Subcutaneous adipose tissue (tissue), 4 donors: Measurements from ENCODE around the gene DNAH11. TPM values are rescaled to one million over a fixed set of nuclear protein-coding genes. Genes with fewer than 3 reads are reported as not detected.

Experiments used
- total RNA-seq, 4 donors: library from RNA; depleted of rRNA; stranded (reverse); fragments of >200 nt; gene quantifications; one replicate each; pipeline ENCODE4 v1.1.0, GENCODE V29; 2016
- TF ChIP-seq, protein P1 (sequence below): fragments of 450-650 bp; IDR thresholded peaks from one replicate; pipeline ENCODE4 v1.5.1; 2016; ENCODE audit warnings: low read depth, mild to moderate bottlenecking, control low read depth, antibody characterized with exemption, moderate library complexity

DNAH11 gene
- total RNA-seq, 4 donors from 2014 or later, result 0.16 to 2.6 (median 0.86) TPM

DNA sequence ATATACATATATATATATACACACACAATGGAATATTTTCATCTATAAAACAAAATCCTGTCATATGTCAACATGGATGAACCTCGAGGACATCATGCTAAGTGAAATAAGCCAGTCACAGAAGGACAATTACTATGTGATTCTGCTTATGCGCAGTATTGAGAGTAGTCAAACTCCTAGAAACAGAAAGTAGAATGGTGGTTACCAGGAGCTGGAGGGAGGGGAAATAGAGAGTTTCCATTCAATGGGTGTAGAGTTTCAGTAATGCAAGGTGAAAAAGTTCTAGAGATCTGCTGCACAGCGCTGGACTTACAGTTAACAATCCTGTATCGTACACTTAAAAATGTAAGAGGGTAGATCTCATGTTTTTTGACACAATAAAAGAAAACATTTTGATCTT is 221.0 kb downstream of the DNAH11 start:
- TF ChIP-seq, protein P1, sequence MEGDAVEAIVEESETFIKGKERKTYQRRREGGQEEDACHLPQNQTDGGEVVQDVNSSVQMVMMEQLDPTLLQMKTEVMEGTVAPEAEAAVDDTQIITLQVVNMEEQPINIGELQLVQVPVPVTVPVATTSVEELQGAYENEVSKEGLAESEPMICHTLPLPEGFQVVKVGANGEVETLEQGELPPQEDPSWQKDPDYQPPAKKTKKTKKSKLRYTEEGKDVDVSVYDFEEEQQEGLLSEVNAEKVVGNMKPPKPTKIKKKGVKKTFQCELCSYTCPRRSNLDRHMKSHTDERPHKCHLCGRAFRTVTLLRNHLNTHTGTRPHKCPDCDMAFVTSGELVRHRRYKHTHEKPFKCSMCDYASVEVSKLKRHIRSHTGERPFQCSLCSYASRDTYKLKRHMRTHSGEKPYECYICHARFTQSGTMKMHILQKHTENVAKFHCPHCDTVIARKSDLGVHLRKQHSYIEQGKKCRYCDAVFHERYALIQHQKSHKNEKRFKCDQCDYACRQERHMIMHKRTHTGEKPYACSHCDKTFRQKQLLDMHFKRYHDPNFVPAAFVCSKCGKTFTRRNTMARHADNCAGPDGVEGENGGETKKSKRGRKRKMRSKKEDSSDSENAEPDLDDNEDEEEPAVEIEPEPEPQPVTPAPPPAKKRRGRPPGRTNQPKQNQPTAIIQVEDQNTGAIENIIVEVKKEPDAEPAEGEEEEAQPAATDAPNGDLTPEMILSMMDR, result no peak

DNA sequence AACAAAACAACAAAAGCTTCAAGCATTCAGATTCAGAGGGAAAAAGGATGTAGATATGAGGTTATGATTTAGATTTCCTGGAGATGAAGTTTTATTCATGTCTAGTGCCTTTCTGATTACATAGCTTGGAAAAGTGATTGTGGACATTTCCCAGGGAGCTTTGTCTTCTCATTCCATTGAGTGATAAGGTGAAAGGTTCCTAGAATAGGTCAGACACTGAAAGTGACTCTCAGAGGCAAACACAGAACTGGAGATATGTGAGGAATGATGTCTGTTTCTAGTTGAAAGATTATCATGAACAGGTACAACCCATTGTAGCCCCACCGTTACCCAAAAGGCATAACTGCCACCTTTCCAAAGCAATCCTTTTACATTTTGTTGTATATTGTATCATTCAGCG is 223.4 kb downstream of the DNAH11 start:
- TF ChIP-seq, protein P1, result no peak

DNA sequence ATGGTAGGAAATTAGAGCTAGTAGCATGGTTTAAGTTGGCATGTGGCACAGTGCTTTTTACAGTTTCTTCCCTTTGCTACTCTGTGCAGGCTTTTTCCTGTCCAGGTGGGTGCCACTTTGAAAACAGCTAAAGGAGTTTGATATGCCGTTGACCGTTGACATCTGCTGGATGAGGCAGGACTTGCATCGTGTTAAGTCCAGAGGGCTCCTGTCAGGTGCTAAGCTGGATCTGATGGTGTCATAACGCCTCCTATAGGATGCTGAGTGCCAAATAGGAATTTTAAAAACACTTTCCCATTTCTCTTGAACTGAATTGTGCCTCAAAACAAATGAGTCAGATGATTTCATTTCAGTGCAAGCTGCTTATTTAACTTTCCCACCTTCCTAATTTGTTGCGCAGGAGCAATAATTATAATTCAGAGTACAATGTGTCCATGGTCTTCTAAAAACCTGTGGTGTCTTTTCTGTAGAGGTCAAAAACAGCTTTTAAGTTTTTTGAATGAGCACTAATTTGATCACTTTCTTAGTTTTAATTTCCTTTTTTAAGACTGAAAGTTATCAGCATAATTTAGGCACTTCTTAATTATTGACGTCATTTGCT is 224.6 kb downstream of the DNAH11 start:
- TF ChIP-seq, protein P1, result no peak

DNA sequence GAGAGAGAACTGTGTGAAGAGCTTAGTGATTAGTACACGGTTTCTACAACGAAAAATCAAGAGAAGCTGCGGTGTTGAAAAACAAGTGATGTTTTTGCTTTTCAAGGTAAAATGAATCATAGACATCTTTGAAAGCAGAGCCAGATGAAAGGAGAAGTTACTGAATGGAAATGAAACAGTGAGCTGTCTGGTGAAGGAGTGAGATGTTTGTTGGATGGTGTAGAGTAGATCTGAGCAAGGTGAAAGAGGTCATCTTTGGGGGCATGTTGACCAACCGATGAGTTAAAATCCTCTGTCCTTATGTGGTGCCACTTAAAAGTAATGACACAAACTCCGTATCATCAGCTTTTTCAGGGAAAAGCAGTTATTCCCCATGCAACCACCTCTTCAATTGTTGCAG is 225.4 kb downstream of the DNAH11 start:
- TF ChIP-seq, protein P1, result no peak

DNA sequence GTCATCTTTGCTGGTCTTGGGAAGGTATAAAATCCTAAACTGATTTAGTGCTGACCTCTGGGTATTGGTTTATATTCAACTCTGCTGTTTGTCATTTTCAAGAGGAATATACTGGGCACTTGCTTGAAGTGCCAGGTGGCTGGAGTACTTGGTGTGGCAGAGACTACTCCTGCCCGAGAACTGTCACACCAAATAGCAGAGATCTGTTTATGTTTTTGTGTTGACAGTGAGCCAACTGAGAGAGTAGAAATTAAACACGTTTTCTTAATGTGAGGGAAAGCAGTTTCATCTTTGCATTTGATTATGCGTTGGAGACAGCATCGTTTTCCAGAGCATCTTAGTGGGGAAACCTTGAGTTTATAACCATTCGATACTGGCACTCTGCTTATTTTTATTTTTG is 228.4 kb downstream of the DNAH11 start:
- TF ChIP-seq, protein P1, result no peak

DNA sequence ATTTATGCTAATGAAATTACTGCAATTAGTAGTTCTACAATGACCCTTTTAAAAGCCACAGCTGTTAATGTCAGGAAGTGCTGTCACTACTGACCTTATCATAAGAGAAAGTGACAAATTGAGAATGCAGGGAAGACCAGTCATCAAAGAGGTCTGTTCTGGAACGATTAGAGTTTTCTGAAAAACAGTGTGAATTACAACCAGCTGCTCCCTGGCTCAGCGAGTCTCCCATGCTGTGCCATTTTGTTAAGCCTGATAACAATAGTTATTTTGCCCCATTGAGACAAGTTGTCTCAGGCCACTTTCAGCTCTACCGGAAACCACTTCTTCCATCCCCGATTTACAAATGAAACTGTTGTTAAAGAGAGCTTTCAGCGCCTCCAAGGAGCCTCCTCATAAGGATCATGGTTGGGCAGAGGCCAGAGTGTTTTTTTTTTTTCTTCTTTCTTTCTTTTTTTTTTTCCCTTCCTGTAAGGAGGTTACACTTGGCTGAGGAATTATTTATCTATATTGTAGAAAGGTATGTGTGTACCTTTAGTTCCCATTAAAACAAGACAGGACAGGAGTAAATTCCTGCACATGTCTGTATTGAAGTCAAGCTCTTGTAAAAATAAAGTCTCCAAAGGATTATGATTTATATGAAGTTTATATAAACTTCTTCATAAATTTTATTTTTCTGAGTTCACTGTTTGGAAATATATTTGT is 229.2 kb downstream of the DNAH11 start:
- TF ChIP-seq, protein P1, result no peak

DNA sequence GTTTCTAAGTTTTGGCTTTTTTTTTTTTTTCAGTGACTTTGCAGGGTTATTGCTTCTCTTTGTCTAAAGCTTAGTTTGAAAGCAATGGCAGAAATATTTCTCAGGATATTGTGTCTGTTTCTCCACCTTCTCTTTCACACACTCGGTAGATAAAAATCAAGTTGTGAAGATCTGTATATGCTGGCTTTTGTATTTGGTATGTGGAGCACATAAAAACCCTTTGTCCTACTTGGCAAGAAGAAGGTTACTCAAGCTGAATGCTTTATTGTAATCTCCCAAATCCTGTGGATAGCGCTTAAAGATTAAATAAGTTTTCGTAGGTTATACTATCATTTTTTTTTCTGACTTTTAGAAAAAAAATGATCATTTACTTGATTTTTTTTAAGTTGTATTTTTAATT is 230.5 kb downstream of the DNAH11 start:
- TF ChIP-seq, protein P1, result no peak
